Fibroblast of villous mesenchyme (primary cell): ENCODE data around the gene PATZ1. TPM values are rescaled to one million over a fixed set of nuclear protein-coding genes. Genes with fewer than 3 reads are reported as not detected.

Source experiments
- DNase-seq: peaks from one replicate; pipeline ENCODE4 v3.0.0-alpha.2; 2010; ENCODE audit warnings: low read depth
- H3K4me3 ChIP-seq: 2 replicates; pipeline ENCODE4 v1.5.1; 2011; ENCODE audit warnings: low read depth, mild to moderate bottlenecking, low read length
- total RNA-seq: library from RNA; depleted of rRNA; stranded (reverse); fragments of >200 nt; gene quantifications from 2 replicates; pipeline ENCODE4 v1.2.3, GENCODE V29; 2012
- TF ChIP-seq, protein P1 (sequence below): IDR thresholded peaks from 2 replicates; pipeline ENCODE4 v1.5.1; 2012; ENCODE audit warnings: low read depth, mild to moderate bottlenecking, low read length; ENCODE audit not compliant: insufficient read depth

Gene PATZ1
- total RNA-seq, 1 donor, result 15.1 TPM

DNA sequence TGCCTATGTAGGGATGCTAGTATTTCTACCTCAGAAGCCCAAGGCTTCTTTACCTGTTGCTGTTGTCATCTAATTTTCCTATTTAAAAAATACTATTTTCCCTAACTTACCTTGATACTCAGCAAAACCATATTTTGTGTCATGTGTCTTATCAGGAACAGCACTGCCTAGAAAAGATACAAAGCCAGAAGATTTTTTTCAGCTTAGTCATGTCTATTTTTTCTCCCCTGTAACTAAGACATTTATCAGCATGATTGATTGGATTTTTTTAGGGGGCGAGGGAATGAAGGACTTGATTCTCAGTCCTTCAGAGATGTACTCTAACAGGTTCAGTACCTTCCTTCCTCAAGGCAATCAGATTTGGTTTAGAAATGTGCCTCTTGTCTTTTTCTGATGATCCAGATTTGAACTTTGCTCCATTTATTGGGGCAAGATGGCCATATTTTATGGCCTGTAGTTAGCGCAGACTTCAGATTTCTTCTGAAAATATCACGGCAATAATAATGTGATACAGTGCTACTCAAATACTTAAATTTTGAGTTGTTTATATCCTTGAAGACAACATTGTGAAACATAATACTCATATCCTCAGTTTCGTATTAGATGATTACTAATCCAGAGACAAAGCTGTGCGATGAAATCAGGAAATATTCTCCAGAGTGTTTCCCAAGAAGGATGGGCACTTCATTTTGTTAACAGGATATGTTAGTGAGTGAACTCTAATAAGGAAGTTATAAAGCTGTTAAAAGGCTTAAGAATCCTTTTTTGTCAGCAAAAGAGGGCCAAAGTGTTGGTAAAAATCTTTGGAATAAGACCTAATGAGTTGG lies 50.1 kb downstream of the PATZ1 start:
- no peak overlapping the region for H3K4me3 ChIP-seq
- TF ChIP-seq, protein P1, sequence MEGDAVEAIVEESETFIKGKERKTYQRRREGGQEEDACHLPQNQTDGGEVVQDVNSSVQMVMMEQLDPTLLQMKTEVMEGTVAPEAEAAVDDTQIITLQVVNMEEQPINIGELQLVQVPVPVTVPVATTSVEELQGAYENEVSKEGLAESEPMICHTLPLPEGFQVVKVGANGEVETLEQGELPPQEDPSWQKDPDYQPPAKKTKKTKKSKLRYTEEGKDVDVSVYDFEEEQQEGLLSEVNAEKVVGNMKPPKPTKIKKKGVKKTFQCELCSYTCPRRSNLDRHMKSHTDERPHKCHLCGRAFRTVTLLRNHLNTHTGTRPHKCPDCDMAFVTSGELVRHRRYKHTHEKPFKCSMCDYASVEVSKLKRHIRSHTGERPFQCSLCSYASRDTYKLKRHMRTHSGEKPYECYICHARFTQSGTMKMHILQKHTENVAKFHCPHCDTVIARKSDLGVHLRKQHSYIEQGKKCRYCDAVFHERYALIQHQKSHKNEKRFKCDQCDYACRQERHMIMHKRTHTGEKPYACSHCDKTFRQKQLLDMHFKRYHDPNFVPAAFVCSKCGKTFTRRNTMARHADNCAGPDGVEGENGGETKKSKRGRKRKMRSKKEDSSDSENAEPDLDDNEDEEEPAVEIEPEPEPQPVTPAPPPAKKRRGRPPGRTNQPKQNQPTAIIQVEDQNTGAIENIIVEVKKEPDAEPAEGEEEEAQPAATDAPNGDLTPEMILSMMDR, result no peak
- peak; percentile 60 for DNase-seq

DNA sequence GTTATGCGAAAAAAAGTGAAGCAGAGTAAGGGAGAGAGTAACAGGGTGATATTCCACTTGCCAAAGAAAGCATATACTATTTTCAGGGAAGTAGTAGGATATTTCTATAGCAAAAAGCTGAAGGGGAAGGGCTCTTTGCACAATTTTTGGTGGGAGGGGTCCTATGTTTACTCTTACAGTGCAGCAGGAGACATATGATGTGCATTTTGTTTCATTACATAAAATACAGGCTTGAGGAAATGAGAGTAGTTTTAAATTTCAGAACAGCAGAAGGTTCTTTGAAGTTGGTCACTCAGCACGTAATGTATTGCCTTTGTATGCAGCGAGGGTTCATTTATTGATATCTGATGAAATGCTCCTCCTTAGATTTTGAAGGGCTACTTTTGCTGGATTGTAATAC lies 50.8 kb downstream of the PATZ1 start:
- TF ChIP-seq, protein P1, result no peak
- no peak overlapping the region for H3K4me3 ChIP-seq
- no peak for DNase-seq

DNA sequence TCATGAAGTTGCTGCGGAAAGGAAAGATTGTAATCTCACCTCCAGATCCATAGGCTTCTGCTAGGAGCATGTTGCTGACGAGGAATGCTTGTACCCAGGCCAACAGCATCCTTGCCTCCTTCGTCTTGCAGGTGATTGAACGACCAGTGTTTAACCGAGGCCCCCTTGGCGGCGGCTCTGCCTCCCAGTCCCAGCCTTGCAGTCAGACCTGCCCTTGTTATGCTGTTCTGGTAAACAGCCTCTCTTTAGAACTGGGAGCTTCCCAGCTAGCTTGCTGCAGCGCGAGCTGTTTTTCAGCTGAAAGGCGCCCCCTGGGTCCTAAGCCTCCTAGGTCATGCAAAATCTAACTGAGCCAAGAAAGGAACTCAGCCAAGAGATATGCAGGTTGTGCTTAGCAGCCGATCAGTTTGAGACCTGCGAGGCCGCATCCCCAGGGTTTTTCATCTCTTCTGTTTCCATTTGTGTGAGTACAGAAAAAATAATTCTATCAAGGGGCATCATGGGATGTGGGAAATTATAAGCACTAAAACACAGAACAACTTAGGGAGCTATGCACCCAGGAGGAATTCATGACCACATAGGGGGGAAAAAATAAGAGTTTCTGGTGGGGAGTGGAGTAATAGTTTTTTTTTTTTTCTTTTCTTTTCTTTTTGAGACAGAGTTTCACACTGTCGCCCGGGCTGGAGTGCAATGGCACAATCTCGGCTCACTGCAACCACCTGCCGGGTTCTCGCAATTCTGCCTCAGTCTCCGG lies 53.7 kb downstream of the PATZ1 start, which contains the start of gene PIK3IP1:
TSS of gene PIK3IP1 (minus strand) at position 253 of the 754 bp plus-strand sequence. CDS start at position 109, 144 bp downstream.
- TF ChIP-seq, protein P1, result peak; percentile 67

DNA sequence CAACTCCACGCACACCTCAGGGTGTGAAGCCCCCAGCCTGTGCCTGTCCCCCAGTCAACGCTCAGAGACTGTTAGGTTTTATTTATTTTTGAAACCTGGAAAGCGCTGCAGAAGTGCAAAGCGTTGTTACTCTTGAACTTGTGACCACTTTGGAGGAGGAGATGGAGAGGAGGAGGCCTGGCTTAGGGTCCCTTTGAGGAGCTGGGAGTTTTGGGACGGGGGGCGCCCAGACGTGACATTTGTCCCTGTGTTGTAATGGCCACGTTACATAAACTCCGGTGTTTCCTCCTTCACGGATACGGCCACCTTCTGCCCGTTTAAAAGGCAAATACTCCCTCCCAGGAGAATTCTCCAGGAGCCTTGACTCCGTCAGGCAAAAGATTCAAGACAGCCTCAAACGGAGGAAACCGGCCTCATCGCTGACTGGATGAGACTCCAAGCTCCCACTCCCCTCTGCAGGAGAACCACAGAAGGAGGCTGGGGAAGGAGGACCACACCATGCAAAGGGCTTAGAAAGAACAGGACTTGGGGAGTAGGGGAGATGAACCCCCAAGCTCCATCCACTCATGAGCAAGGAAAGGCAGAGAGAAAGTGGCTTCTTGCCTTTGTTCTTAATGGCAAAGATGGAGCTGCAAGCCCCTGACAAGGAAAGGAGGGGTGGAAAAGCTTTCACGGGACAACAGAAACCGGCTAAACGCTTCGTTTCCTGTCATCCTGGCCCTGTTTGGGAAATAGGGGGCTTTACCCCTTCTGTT lies 54.5 kb downstream of the PATZ1 start:
- peak; percentile 48 for DNase-seq
- TF ChIP-seq, protein P1, result no peak
- H3K4me3 ChIP-seq, result peak overlapping the region; percentile 66

More for the DNA sequence above, 53.7 kb downstream of the PATZ1 start, which contains the start of gene PIK3IP1:
- peak; percentile 93 for DNase-seq
- H3K4me3 ChIP-seq, result peak within 1 kb of the TSS; percentile 66

DNA sequence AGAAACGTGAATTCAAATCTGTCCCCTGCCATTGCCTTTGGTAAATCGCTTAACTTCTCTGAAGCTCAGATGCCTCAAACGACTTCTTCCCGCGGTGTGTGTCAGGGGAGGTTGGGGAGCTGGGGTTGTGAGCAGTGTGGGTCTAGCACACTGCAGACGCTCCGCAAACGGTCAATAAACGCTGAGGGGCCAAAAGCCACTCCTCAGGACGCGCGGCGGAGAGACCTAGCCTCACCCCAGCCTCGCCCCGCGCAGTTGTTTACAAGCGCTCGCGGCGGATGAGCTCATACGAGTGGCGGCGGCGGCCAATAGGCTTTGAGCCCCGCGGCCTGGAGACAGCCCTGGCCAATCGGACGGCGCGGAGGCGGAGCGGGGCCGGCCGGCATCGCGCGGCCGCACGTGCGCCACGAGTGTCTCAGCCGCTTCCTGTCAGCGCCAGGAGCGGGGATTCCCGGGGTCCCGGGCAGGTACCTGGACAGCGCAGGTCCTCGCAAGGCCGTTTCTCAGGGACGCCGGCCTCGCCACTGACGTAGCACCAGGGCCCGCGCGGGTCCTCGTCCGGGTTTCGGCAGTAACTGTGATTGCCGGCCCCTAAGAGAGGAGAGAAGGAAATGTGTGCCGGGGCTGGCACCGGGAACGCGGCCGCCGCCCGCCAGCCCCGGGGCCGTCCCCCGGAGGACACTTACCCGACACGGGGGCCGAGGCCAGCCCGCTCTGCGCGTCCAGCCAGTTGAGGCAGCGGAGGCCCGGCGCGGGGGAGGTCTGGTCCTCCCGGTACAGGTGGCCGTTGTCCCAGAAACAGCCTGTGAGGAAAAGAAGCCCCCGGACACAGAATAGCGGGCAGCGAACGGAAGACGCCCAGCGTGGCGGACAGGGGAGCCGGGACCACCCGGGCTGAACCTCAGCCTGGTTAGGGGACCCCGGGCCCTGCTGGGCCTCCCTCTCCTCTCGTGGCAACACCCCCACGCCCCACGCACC lies 55.4 kb downstream of the PATZ1 start:
- TF ChIP-seq, protein P1, result no peak
- peak; percentile 96 for DNase-seq
- H3K4me3 ChIP-seq, result peak overlapping the region; percentile 66
